Superior temporal gyrus (tissue), 1 donor: ENCODE measurements around the gene GNA12.

Experiments
- DNase-seq: peaks from one replicate; pipeline ENCODE4 v3.0.0-alpha.2; 2016; ENCODE audit errors: extremely low spot score

Gene GNA12

GRCh38 chr7:2777898-2778535 lies 66.1 kb downstream of the GNA12 start:
- no peak for DNase-seq

GRCh38 chr7:2776401-2776800 lies 67.7 kb downstream of the GNA12 start:
- DNase-seq: no peak

- DNase-seq: no peak
Observed at GRCh38 chr7:2775785-2776184, 68.3 kb downstream of the GNA12 start.

- no peak for DNase-seq
Observed at GRCh38 chr7:2775376-2775775, 68.7 kb downstream of the GNA12 start.

- peak; percentile 49 for DNase-seq
Observed at GRCh38 chr7:2774935-2775334, 69.2 kb downstream of the GNA12 start.

GRCh38 chr7:2774280-2774679 lies 69.8 kb downstream of the GNA12 start:
- no peak for DNase-seq

- no peak for DNase-seq
Observed at GRCh38 chr7:2773608-2774007, 70.5 kb downstream of the GNA12 start.

- no peak for DNase-seq
Observed at GRCh38 chr7:2771274-2771731, 72.8 kb downstream of the GNA12 start.

- DNase-seq: no peak
Observed at GRCh38 chr7:2764621-2765020, 79.5 kb downstream of the GNA12 start.

- DNase-seq: no peak
Observed at GRCh38 chr7:2763597-2763996, 80.5 kb downstream of the GNA12 start.

- DNase-seq: no peak
Observed at GRCh38 chr7:2761801-2762497, 82.2 kb downstream of the GNA12 start.

- peak; percentile 29 for DNase-seq
Observed at GRCh38 chr7:2761131-2761624, 82.9 kb downstream of the GNA12 start.

GRCh38 chr7:2760098-2760889 lies 83.8 kb downstream of the GNA12 start:
- peak; percentile 71 for DNase-seq

GRCh38 chr7:2759736-2760097 lies 84.4 kb downstream of the GNA12 start:
- peak; percentile 75 for DNase-seq

GRCh38 chr7:2758673-2759616 lies 85.2 kb downstream of the GNA12 start:
- peak; percentile 22 for DNase-seq

GRCh38 chr7:2757904-2758672 lies 86.0 kb downstream of the GNA12 start:
- DNase-seq: peak; percentile 77

GRCh38 chr7:2757361-2757903 lies 86.7 kb downstream of the GNA12 start:
- peak; percentile 53 for DNase-seq

- no peak for DNase-seq
Observed at GRCh38 chr7:2755531-2755930, 88.6 kb downstream of the GNA12 start.

- no peak for DNase-seq
Observed at GRCh38 chr7:2754912-2755311, 89.2 kb downstream of the GNA12 start.

GRCh38 chr7:2754086-2754485 lies 90.0 kb downstream of the GNA12 start:
- DNase-seq: peak; percentile 80
